GM18519 (cell line): ENCODE data around the gene TPM3.
"Not testable (repeated sequence)": the region's sequence is repeated elsewhere in the genome, so short reads cannot be mapped to it uniquely, and the experiment has no call there.

Experiments
- ATAC-seq: cut with Tn5 transposase; IDR thresholded peaks from one replicate; pipeline ENCODE4 v1.9.1; 2021; ENCODE audit warnings: mild to moderate bottlenecking, moderate library complexity; ENCODE audit not compliant: unreplicated experiment, low FRiP score

Gene TPM3

DNA sequence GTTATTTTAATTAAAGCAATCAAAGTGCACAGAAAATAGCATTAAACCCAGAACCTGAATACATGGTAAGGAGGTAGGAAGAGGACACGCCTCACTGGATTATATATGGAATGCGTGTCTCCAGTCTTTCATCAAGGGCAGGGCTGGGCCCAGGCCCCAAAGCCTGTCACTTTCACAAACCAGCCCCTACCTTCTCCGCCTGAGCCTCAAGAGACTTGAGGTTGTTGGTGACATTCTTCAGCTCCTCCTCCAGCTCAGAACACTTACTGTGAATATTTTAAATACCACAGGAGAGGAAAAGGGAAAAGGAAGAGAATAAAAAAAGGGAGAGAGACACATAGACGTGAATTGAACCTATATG is 20.7 kb downstream of the TPM3 start:
- no peak for ATAC-seq

GRCh38 chr1:154170547-154171222 is 21.2 kb downstream of the TPM3 start:
- no peak for ATAC-seq

- no peak for ATAC-seq
These were observed 24.4 kb downstream of the TPM3 start for GRCh38 chr1:154167461-154167860.

- ATAC-seq = no peak
These were observed 25.7 kb downstream of the TPM3 start for GRCh38 chr1:154166207-154166606.

DNA sequence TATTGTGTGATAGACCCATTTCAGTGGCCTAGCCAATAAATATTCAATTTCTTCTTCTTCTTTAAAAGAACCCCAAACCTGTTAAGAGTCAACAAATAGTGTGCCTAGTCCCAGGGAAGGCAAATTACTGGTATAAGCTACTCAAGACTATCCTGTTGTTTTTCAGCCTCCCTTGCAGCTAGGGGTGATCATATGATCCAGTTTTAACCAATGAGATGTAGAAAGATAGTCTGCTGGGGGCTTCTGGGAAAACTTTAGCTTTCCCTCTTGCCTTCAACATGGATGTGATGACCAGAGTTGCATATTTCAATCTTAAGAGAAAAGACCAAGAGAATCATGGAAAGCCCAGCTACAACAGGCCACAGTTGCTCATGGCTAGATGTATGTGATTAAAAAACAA is 32.3 kb downstream of the TPM3 start:
- ATAC-seq = no peak

DNA sequence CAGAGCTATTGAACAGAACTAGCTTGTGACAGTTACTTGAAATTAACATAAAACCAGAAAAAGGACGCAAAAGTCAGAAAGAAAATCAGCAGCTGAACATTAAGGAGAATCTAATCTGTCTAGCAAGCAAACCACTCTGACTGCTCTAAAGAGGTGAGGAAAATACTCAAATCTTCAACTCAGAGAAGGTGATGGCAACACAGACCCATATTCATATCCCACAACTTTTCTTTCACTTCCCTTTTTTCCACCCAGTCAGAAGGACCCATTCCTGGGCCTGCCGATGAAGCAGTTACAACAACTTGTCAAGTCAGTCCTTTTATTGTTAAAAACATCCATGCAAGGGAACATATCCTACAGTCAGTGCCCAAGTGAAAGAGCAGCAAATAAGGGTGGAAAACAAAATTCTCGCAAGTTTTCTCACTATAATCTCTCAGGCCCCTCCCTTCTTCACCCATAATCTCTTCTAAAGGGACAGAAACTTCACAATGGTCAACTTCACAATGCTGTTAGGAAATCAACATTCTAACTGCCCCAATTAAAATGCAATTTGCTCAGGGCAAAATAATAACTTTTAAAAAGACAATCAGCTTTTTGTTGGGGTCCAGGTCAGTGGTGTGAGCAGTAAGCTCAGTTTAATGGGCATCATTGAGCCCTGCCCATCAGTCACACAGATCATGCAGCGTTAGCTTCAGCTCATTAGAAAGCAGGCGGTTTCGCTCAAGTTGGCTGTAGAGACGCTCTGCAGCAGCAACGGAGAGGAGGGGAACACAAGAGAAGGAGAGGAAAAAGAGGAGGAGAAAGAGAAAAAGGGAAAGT is 33.4 kb downstream of the TPM3 start:
- no peak for ATAC-seq

DNA sequence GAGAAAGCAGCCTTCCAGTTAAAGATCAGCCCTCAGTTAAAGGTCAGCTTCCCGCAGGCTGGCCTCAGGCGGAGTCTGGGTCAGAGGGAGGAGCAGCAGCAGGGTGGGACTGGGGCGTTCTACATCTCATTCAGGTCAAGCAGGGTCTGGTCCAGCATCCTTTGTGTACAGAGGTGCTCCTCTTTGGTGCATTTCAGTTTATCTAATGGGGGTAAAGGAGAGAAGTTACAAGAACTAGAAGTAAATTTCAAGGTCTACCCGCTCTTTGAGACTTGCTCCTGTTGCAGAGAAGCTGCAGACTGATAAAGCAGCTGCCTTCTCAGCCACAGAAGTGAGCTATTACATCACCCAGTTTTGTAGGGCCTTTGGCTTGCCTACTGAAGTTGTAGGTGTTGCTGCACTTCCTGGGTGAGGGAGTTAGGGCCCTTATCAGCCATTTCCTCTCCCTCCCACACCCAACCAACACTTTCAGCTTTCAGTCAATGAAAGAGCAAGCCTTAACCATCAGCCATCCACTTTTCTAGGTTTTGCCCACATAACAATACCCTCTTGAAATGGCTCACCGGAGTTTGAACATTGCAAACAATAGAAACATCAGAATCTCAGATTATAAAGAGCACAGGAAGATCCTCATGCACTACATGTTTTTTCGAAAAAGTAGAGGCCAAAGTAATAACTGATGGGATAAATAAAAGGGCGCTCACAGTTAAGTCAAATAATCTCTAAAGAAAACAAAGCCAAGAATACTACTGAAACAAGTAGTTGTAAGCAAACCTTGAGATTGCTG is 34.2 kb downstream of the TPM3 start:
- peak; percentile 64 for ATAC-seq

GRCh38 chr1:154155251-154155650 is 36.6 kb downstream of the TPM3 start:
- ATAC-seq = no peak

DNA sequence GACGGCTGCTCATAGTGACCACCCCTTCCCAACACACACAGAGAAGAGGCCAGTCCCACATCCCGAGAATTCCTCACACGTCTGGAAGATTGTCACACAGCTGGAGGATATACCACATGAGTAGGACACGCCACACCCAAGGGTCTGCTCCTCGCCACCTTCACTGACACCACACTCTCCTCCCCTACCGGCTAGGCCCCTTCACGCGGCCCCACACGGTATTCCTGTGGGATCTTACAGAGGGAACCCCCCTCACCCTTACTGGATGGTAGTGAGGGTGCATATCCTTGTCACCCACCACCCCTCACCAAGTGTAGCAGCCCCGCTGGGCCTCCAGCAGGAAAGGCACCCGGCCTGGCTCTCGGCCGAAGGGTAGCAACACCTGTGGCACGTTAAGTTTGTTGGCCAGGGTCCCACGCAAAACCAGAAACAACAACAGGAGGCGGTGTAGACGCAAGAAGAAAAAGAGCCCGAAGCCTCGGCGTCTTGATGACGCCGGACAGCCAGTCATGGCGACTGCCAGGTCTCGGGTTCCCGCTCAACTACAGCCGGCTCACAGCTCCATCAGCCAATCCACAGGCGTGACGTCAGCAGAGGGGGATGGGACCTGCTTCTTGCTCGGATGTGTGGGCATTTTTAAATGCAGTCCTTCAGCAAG is 37.2 kb downstream of the TPM3 start, which contains the start of gene NUP210L:
Gene NUP210L, minus strand, starts transcription at position 540 of the 658 bp plus-strand sequence.
- no peak for ATAC-seq

DNA sequence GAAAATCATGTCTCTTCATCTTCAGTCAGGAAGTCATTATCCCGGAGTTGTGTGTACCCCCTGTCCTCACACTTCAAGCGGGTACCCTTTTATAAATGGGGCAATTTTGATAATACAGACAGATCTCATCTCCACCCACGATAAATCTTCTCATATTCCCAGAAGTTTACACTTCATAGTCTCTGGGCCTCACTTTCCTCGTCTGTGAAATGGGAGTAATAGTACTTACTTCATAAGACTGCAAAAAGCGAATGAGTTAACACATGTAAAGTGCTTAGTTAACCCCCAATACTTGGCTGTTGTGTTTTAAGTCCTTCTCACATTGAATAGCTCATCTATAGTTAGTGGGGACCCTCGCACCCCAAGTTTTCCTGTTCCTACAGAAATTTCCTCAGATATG is 37.8 kb downstream of the TPM3 start:
- no peak for ATAC-seq

DNA sequence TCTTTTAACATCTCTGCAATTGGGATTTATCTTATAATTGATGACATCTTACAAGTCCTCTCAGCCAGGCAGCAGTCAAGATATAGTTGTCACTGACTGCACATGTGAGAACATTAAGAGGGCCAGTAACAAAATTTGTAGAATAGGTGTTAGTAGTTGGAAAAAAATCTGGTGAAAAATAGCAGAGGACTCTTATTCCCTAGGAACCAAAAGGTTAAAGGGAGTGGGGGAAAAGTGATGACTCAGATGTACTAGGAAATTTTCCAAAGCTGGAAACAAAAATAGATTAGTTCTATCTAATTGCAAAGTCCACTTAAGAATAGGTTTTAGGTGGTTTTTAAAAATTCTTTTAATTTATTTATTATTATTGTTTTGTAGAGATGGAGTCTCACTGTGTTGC is 40.6 kb downstream of the TPM3 start:
- no peak for ATAC-seq

DNA sequence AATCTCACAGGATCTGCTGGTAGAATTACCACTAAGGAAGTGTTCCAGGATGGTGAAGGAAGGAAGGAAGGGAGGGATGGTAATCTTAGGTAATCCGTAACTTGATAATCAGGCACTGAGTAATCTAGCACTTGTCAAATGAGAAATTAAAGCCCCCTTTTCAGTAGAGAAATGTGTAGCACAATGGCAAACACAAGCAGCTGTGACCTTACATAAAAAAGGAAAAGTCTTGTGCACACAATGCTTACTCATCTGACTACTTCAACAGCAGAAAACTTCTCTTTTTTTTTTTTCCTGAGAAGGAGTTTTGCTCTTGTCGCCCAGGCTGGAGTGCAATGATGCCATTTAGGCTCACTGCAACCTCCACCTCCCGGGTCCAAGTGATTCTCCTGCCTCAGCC is 43.1 kb downstream of the TPM3 start:
- ATAC-seq = no peak

DNA sequence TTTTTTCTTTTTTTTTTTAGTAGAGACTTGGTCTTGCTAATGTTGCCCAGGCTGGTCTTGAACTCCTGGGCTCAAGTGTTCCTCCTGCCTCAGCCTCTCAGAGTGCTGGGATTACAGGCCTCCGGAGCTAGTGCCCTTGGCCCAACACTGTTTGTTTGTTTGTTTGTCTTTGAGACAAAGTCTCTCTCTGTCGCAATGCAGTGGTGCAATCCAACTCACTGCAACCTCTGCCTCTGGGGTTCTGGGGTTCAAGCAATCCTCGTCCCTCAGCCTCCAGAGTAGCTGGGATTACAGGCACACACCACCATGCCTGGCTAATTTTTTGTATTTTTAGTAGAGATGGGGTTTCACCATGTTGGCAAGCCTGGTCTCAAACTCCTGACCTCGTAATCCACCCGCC is 44.4 kb downstream of the TPM3 start:
- ATAC-seq = not testable (repeated sequence)

- ATAC-seq = no peak
These were observed 45.9 kb downstream of the TPM3 start for GRCh38 chr1:154145986-154146385.

DNA sequence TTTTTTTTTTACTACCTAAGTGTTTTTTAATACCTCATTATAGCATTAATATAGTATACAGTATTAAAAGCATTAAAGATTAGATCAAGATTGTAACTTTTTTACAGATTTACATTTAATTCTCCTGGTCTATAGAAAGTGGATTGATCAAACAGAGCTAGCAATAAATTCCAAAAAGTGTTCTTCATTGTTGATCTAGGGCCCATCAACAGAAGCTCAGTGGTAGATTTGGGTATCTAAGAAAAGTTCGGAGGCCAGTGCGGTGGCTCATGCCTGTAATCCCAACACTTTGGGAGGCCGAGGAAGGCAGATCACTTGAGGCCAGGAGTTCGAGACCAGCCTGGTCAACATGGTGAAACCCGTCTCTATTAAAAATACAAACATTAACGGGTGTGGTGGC is 49.5 kb downstream of the TPM3 start:
- ATAC-seq = no peak

GRCh38 chr1:154141240-154141639 is 50.7 kb downstream of the TPM3 start:
- no peak for ATAC-seq

DNA sequence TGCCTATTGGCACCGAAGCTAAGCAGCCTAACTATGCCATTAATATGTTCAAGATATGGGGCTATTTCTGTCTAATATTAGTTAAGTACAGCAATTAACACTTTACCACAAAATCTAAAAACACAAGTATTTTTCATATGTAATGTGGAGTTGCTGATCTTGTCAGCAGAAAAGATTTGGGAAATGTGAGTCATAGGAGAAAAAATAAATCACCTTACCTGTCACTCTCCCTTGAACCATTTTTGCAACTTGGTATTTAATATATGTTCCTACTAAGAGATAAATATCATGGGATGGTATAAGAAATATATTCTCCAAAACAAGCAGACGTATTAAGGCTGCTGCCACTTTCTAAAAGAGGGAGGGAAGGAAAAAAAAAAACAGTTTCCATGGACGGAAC is 54.0 kb downstream of the TPM3 start:
- no peak for ATAC-seq

DNA sequence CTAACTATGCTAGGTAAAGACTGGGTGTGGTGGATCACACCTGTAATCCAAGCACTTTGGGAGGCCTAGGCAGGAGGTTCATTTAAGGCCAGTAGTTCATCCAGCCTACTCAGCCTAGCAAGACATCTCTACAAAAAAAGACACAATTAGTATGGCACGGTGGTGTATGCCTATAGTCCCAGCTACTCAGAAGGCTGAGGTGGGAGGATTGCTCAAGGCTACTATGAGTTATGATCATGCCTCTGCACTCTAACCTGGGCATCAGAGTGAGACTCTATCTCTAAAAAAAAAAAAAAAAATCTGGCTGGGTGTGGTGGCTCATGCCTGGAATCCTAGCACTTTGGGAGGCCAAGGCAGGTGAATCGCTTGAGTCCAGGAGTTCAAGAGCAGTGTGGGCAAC is 58.6 kb downstream of the TPM3 start:
- ATAC-seq = no peak

DNA sequence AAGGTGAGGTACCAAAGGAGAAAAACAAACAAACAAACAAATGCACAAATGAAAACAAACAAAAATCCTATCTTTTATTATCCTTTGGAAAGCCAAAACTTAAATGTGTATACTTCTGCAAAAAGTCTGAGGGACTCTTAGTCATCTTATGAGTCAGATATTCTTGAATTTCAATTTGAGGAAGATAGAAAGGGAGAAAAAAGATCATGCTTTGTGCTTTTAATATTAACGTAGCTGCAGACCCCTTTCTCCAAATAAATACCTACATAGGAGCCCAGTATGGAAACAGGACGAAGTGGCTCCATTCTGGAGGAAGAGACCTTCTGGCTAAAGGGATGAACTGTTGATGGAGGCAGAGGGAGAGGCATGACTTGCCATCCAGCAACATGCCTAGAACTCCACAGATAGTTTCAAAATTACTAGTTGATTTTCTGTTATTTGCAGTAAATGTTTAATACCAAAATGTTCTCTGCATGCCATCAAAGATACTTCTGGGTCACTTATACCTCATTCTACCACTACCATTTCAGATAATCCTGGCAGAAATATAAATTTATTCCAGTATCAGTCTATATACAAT is 62.4 kb downstream of the TPM3 start:
- no peak for ATAC-seq

- not testable (repeated sequence) for ATAC-seq
These were observed 68.7 kb downstream of the TPM3 start for GRCh38 chr1:154123205-154123604.
